GM10847 (cell line): ENCODE data around the gene TRIM49.
"Not testable (repeated sequence)": the region's sequence is repeated elsewhere in the genome, so short reads cannot be mapped to it uniquely, and the experiment has no call there.

Experiments
- POLR2A ChIP-seq: IDR thresholded peaks from 2 replicates; pipeline ENCODE4 v1.6.1; 2011; ENCODE audit not compliant: insufficient read length; ENCODE audit errors: extremely low read depth

Gene TRIM49

GRCh38 chr11:89808475-89808874 is at the start of gene TRIM49:
Gene TRIM49, minus strand, starts transcription at chr11:89808575. Its CDS starts 4,106 bp downstream, at chr11:89804469.
- TF ChIP-seq POLR2A, result not testable (repeated sequence)
